GM12872 (cell line): Measurements from ENCODE around the gene H6PD.

ENCODE experiments used
- TF ChIP-seq, protein P1 (sequence below): IDR thresholded peaks from 3 replicates; pipeline ENCODE4 v1.5.1; 2011; ENCODE audit warnings: low read depth, mild to moderate bottlenecking, low read length, moderate library complexity; ENCODE audit not compliant: insufficient read depth

H6PD gene

DNA sequence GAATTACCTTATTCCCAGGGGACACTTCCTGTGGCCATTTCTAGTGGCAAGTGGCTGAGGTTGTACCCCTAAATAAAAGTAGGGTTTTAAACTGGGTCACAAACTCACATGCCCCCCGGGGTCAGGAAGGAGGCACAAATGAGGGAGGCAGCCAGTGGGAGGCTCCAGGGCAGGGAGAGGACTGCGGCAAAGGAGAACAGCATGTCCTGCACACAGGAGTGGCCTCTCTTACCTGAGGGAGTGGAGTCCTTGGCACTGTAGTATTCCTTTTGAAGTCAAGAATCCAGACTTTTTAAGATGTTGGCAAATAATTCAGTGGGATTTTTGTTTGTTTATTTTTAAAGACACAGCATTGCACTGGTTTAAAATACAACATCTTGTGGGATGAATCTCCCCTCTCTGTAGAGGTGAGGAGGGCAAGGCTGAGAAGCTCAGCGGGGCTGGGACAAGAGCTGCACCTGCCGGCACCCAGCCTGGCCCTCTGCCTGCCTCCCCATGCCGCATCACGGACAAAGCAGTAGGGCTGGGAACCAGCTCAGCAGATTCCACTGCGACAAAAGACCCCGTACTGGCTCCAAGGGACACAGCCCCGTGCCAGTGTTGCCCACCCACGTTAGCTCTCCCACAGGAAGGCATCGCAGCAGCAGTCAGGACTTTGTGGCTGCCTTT, 80.3 kb downstream of the H6PD start:
- TF ChIP-seq, protein P1, sequence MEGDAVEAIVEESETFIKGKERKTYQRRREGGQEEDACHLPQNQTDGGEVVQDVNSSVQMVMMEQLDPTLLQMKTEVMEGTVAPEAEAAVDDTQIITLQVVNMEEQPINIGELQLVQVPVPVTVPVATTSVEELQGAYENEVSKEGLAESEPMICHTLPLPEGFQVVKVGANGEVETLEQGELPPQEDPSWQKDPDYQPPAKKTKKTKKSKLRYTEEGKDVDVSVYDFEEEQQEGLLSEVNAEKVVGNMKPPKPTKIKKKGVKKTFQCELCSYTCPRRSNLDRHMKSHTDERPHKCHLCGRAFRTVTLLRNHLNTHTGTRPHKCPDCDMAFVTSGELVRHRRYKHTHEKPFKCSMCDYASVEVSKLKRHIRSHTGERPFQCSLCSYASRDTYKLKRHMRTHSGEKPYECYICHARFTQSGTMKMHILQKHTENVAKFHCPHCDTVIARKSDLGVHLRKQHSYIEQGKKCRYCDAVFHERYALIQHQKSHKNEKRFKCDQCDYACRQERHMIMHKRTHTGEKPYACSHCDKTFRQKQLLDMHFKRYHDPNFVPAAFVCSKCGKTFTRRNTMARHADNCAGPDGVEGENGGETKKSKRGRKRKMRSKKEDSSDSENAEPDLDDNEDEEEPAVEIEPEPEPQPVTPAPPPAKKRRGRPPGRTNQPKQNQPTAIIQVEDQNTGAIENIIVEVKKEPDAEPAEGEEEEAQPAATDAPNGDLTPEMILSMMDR = no peak

DNA sequence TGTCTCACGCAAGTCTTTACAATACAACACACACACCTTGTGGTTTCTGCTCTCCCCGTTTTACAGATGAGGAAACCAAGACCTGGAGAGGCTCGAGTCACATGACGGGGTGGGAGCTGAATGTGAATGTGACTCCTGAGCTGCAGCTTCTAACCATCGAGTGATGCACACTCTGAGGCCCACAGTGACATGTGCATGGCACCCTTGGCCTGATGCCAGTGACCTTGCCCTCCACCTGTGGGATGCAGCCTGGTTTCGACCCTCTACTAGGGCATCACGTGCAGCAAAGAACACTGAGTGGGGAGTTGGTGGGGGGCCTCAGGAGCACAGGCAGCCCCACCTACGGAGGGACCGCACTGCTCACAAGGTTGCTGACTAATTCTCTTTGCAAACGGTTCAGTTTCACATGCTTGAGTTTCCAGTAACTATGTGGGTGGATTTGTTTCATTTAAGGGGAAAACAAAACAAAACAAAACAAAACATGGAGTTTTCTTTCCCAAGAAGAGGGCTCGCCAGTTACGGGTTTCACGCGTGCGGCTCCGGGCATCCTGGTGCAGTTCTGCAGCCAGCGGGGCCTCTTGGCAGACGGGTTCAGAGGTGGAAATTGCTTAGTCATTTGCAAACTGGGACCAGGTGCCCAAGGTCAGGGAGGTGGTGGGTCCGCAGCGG, 81.0 kb downstream of the H6PD start:
- TF ChIP-seq, protein P1 = no peak

GRCh38 chr1:9316080-9316444, 81.5 kb downstream of the H6PD start:
- TF ChIP-seq, protein P1 = no peak

DNA sequence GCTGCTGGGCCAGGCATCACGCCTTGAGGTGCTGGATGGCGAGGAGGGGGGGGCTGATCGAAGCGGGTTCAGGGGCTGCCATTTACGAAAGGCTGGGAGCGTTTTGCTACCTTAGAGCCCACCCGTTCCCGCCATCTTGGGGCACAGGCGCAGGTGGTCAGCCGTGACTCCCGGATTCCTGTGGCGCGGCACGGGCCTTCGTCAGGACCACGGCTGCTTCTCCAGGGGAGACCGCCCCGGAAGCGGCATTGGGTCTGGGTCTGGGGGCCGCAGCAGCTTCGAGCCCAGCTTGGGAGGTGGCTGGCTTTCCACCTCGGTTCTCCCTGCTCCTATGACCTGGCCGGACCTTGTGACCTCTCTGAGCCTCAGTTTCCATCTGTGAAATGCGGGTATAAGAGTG, 81.9 kb downstream of the H6PD start:
- TF ChIP-seq, protein P1 = no peak

DNA sequence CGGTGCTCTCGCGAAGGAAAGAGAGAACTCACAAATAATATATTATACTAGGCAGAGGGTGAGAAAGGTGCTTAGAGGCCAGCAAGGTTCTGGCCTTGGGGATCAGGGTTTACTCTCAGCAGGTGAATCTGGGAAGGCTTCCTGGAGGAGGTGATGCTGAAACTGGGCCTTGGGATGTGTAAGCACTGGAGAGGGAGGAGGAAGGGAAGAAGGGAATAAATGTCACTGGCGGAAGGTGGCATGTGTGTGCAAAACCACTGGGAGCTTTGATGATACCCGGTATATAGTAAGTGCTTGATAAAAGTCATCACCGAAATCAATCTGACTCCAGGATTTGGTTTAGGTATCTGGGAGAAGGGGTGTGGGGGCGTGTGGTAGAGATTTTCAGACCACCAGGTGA, 82.5 kb downstream of the H6PD start:
- TF ChIP-seq, protein P1 = no peak

GRCh38 chr1:9317591-9318417, 83.2 kb downstream of the H6PD start:
- TF ChIP-seq, protein P1 = no peak

GRCh38 chr1:9319208-9319788, 84.7 kb downstream of the H6PD start:
- TF ChIP-seq, protein P1 = no peak
